HepG2 (cell line): ENCODE measurements around the gene TBC1D24. TPM values are rescaled to one million over a fixed set of nuclear protein-coding genes. Genes with fewer than 3 reads are reported as not detected.

ENCODE experiments used
- BHLHE40 ChIP-seq: IDR thresholded peaks from 2 replicates; pipeline ENCODE4 v1.6.1; 2011; ENCODE audit warnings: low read length, improper control_type of control experiment
- CHD2 ChIP-seq: IDR thresholded peaks from 2 replicates; pipeline ENCODE4 v1.6.1; 2011; ENCODE audit warnings: low read depth, low read length, improper control_type of control experiment
- HMGA1 ChIP-seq: sonication (generic); formaldehyde crosslinking; conservative IDR thresholded peaks from 2 replicates; pipeline ENCODE4 v1.4.0; 2020; ENCODE audit warnings: missing genetic modification reagents
- NFKBIZ ChIP-seq: IDR thresholded peaks from 2 replicates; pipeline ENCODE4 v1.6.1; 2018; ENCODE audit warnings: missing genetic modification reagents, missing compliant biosample characterization
- POLR2AphosphoS2 ChIP-seq: IDR thresholded peaks from 2 replicates; pipeline ENCODE4 v1.6.1; 2011; ENCODE audit warnings: low read depth, low read length, improper control_type of control experiment
- SAP130 ChIP-seq: IDR thresholded peaks from 2 replicates; pipeline ENCODE4 v1.6.1; 2016; ENCODE audit warnings: low read depth
- SIN3A ChIP-seq: IDR thresholded peaks from 2 replicates; pipeline ENCODE4 v1.6.1; 2011; ENCODE audit warnings: low read depth, mild to moderate bottlenecking, control low read depth, low read length, borderline replicate concordance
- SPEN ChIP-seq: sonication (generic); formaldehyde crosslinking; IDR thresholded peaks from 2 replicates; pipeline ENCODE4 v1.5.1; 2020; ENCODE audit warnings: low read depth, mild to moderate bottlenecking, missing genetic modification reagents
- SRSF1 ChIP-seq: fragments of 200-400 bp; formaldehyde crosslinking; optimal IDR thresholded peaks from 2 replicates; pipeline ENCODE3; 2017; ENCODE audit warnings: mild to moderate bottlenecking, low read depth, low read length, moderate library complexity
- ZFP82 ChIP-seq: sonication (generic); formaldehyde crosslinking; IDR thresholded peaks from 2 replicates; pipeline ENCODE4 v1.5.1; 2020; ENCODE audit warnings: mild to moderate bottlenecking, missing genetic modification reagents, borderline replicate concordance
- ZNF430 ChIP-seq: sonication (generic); formaldehyde crosslinking; IDR thresholded peaks from 2 replicates; pipeline ENCODE4 v1.9.0; 2021; ENCODE audit warnings: mild to moderate bottlenecking, missing genetic modification reagents
- ZNF451 ChIP-seq: sonication (generic); formaldehyde crosslinking; IDR thresholded peaks from 2 replicates; pipeline ENCODE4 v1.5.0; 2020; ENCODE audit warnings: mild to moderate bottlenecking, missing genetic modification reagents
- ZNF557 ChIP-seq: sonication (generic); formaldehyde crosslinking; IDR thresholded peaks from 2 replicates; pipeline ENCODE4 v1.4.0; 2020; ENCODE audit warnings: missing genetic modification reagents
- ZNF768 ChIP-seq: sonication (generic); formaldehyde crosslinking; IDR thresholded peaks from 2 replicates; pipeline ENCODE4 v1.4.0; 2020; ENCODE audit warnings: missing genetic modification reagents
- ZNF83 ChIP-seq: sonication (generic); formaldehyde crosslinking; IDR thresholded peaks from 2 replicates; pipeline ENCODE4 v1.4.0; 2020; ENCODE audit warnings: missing genetic modification reagents, mild to moderate bottlenecking, borderline replicate concordance
- polyA plus RNA-seq, 8 experiments: library from polyadenylated mRNA; depleted of rRNA in 3 of 8; stranded (reverse) in 7 of 8; unstranded in 1 of 8; fragments of >200 nt; fragmentation: Illumina TruSeq in 4 of 8; extraction: Trizol in 4 of 8; gene quantifications; 2 replicates each; pipeline versions ENCODE4 v1.2.1 to v1.2.3, GENCODE V29; 2011 to 2016; ENCODE audit warnings: low read depth in 4 of 8, missing spikeins in 1 of 8, mixed read lengths in 1 of 8; ENCODE audit not compliant: insufficient read depth in 1 of 8
- total RNA-seq, 5 experiments: library from RNA; depleted of rRNA; stranded (reverse); fragments of >200 nt; fragmentation: Illumina TruSeq; extraction: Trizol; gene quantifications; 2 replicates each; pipeline ENCODE4 v1.2.3, GENCODE V29; 2016; ENCODE audit warnings: low read depth in 1 of 5
- TF ChIP-seq, protein P1 (sequence below): sonication (generic); formaldehyde crosslinking; IDR thresholded peaks from 2 replicates; pipeline ENCODE4 v1.8.0; 2022; ENCODE audit warnings: mild to moderate bottlenecking, missing genetic modification reagents, moderate library complexity
- TF ChIP-seq, protein P2 (sequence below): IDR thresholded peaks from 2 replicates; pipeline ENCODE4 v1.6.1; 2016
- TF ChIP-seq, protein P3 (sequence below): fragments of 450-650 bp; IDR thresholded peaks from 2 replicates; pipeline ENCODE4 v1.6.1; 2016
- TF ChIP-seq, protein P4 (sequence below): sonication (generic); formaldehyde crosslinking; IDR thresholded peaks from 2 replicates; pipeline ENCODE4 v1.4.0; 2020; ENCODE audit warnings: missing genetic modification reagents, borderline replicate concordance
- TF ChIP-seq, protein P5 (sequence below): IDR thresholded peaks from 2 replicates; pipeline ENCODE4 v1.6.1; 2016; ENCODE audit warnings: mild to moderate bottlenecking, missing biosample characterization, missing genetic modification reagents
- TF ChIP-seq, protein P6 (sequence below): sonication (generic); formaldehyde crosslinking; IDR thresholded peaks from 2 replicates; pipeline ENCODE4 v1.5.0; 2020; ENCODE audit warnings: missing genetic modification reagents

The TBC1D24 gene
- total and polyA plus RNA-seq, 2 of the 13 experiments (the other 11 are each of a cell fraction or from before 2014, with no cell fraction given): 7.7 to 13.7 TPM

DNA sequence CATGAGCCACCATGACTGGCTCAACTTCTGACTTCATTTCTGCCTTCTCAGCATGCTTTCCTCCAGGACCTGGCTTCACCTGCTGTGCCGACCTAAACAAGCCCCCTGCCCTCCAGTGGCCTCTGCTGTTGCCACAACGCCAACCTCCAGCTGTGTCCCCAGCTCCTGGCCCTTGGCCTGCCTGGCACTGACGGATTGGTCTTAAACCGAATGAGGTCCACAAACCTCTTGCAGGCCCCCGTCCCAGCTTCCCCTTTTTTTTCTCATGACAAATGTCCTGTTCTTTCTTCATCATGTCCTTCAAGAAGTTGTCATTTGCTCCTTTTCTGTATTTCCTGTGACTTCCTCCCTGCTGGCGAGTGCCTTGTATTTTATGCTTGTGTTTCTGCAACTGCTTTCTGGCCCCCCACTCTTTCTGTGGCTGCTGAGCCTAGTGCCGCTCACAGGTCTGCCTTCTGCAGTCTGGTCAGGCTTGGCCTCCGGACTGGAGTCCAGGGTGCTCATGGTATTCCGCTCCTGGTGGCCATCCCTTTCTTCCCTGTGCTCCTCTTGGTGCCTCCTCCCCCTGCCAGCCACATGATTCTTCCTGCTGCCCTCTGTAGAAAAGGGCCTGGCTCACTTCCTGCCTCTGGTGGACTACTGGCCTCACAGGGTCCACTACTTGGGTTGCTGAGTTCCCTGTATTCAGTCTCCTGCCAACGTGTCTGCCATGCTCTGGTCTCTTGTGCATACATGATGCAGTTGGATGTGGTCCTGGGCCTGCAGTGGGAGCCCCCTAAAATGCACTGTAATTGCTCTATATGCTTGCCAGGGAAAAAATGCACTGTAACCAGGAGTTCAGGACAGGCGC, 41.7 kb downstream of the TBC1D24 start (continued):
- TF ChIP-seq, protein P1, sequence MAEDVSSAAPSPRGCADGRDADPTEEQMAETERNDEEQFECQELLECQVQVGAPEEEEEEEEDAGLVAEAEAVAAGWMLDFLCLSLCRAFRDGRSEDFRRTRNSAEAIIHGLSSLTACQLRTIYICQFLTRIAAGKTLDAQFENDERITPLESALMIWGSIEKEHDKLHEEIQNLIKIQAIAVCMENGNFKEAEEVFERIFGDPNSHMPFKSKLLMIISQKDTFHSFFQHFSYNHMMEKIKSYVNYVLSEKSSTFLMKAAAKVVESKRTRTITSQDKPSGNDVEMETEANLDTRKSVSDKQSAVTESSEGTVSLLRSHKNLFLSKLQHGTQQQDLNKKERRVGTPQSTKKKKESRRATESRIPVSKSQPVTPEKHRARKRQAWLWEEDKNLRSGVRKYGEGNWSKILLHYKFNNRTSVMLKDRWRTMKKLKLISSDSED (CRISPR knock-in tag): no peak
- TF ChIP-seq ZNF83 (CRISPR knock-in tag) (no peak), SPEN (CRISPR knock-in tag) (no peak), ZNF451 (no peak), ZNF557 (CRISPR knock-in tag) (no peak), POLR2AphosphoS2 (no peak), ZNF430 (CRISPR knock-in tag) (no peak), SRSF1 (no peak), SAP130 (peak; percentile 75), BHLHE40 (no peak), CHD2 (no peak), SIN3A (no peak), ZNF768 (no peak), NFKBIZ (no peak), HMGA1 (CRISPR knock-in tag) (no peak), ZFP82 (CRISPR knock-in tag) (no peak)
- TF ChIP-seq, protein P2, sequence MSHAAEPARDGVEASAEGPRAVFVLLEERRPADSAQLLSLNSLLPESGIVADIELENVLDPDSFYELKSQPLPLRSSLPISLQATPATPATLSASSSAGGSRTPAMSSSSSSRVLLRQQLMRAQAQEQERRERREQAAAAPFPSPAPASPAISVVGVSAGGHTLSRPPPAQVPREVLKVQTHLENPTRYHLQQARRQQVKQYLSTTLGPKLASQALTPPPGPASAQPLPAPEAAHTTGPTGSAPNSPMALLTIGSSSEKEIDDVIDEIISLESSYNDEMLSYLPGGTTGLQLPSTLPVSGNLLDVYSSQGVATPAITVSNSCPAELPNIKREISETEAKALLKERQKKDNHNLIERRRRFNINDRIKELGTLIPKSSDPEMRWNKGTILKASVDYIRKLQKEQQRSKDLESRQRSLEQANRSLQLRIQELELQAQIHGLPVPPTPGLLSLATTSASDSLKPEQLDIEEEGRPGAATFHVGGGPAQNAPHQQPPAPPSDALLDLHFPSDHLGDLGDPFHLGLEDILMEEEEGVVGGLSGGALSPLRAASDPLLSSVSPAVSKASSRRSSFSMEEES: no peak
- TF ChIP-seq, protein P3, sequence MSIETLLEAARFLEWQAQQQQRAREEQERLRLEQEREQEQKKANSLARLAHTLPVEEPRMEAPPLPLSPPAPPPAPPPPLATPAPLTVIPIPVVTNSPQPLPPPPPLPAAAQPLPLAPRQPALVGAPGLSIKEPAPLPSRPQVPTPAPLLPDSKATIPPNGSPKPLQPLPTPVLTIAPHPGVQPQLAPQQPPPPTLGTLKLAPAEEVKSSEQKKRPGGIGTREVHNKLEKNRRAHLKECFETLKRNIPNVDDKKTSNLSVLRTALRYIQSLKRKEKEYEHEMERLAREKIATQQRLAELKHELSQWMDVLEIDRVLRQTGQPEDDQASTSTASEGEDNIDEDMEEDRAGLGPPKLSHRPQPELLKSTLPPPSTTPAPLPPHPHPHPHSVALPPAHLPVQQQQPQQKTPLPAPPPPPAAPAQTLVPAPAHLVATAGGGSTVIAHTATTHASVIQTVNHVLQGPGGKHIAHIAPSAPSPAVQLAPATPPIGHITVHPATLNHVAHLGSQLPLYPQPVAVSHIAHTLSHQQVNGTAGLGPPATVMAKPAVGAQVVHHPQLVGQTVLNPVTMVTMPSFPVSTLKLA: no peak
- TF ChIP-seq, protein P4, sequence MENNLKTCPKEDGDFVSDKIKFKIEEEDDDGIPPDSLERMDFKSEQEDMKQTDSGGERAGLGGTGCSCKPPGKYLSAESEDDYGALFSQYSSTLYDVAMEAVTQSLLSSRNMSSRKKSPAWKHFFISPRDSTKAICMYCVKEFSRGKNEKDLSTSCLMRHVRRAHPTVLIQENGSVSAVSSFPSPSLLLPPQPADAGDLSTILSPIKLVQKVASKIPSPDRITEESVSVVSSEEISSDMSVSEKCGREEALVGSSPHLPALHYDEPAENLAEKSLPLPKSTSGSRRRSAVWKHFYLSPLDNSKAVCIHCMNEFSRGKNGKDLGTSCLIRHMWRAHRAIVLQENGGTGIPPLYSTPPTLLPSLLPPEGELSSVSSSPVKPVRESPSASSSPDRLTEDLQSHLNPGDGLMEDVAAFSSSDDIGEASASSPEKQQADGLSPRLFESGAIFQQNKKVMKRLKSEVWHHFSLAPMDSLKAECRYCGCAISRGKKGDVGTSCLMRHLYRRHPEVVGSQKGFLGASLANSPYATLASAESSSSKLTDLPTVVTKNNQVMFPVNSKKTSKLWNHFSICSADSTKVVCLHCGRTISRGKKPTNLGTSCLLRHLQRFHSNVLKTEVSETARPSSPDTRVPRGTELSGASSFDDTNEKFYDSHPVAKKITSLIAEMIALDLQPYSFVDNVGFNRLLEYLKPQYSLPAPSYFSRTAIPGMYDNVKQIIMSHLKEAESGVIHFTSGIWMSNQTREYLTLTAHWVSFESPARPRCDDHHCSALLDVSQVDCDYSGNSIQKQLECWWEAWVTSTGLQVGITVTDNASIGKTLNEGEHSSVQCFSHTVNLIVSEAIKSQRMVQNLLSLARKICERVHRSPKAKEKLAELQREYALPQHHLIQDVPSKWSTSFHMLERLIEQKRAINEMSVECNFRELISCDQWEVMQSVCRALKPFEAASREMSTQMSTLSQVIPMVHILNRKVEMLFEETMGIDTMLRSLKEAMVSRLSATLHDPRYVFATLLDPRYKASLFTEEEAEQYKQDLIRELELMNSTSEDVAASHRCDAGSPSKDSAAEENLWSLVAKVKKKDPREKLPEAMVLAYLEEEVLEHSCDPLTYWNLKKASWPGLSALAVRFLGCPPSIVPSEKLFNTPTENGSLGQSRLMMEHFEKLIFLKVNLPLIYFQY (CRISPR knock-in tag): no peak
- TF ChIP-seq, protein P5, sequence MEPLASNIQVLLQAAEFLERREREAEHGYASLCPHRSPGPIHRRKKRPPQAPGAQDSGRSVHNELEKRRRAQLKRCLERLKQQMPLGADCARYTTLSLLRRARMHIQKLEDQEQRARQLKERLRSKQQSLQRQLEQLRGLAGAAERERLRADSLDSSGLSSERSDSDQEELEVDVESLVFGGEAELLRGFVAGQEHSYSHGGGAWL (CRISPR knock-in tag): no peak
- TF ChIP-seq, protein P6, sequence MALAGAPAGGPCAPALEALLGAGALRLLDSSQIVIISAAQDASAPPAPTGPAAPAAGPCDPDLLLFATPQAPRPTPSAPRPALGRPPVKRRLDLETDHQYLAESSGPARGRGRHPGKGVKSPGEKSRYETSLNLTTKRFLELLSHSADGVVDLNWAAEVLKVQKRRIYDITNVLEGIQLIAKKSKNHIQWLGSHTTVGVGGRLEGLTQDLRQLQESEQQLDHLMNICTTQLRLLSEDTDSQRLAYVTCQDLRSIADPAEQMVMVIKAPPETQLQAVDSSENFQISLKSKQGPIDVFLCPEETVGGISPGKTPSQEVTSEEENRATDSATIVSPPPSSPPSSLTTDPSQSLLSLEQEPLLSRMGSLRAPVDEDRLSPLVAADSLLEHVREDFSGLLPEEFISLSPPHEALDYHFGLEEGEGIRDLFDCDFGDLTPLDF (CRISPR knock-in tag): no peak
